PC-3 (cell line): ENCODE measurements around the gene PRRT4. TPM values are rescaled to one million over a fixed set of nuclear protein-coding genes. Genes with fewer than 3 reads are reported as not detected.

Experiments
- ATAC-seq: fragments of 200-7000 bp; cut with Tn5 transposase; 2 replicates; pipeline ENCODE4 v1.9.1; 2020; ENCODE audit warnings: mild to moderate bottlenecking, moderate library complexity
- BruUV-seq: library from RNA; stranded (reverse); fragments of 400-500 nt; replicated peaks from 2 replicates; lab custom pipeline; 2021; lab: Mats Ljungman, UMichigan
- CTCF ChIA-PET: fragments of 300-600 bp; sonication (Branson Sonifier 250); formaldehyde crosslinking; loops from one replicate; lab custom pipeline; 2022; ENCODE audit warnings: antibody characterized with exemption; lab: Charles Lee
- POLR2A ChIA-PET: fragments of 300-600 bp; sonication (Branson Sonifier 250); formaldehyde crosslinking; loops from one replicate; lab custom pipeline; 2022; ENCODE audit warnings: antibody characterized with exemption; ENCODE audit not compliant: unreplicated experiment; lab: Charles Lee
- DNase-seq: peaks from one replicate; pipeline ENCODE4 v3.0.0-alpha.2; 2015
- H2AFZ ChIP-seq: fragments of 300-600 bp; sonication (generic); 2 replicates; pipeline ENCODE4 v1.6.0; 2016; ENCODE audit warnings: antibody characterized with exemption, low read length
- H3F3A ChIP-seq: fragments of 300-600 bp; sonication (generic); one replicate; pipeline ENCODE4 v1.6.0; 2017; ENCODE audit warnings: antibody characterized with exemption, low read length, control low read depth, mild to moderate bottlenecking; ENCODE audit not compliant: unreplicated experiment
- H3K27ac ChIP-seq: fragments of 300-600 bp; sonication (generic); 2 replicates; pipeline ENCODE4 v1.5.1; 2016; ENCODE audit warnings: mild to moderate bottlenecking, low read length
- H3K27me3 ChIP-seq: fragments of 300-600 bp; sonication (generic); 2 replicates; pipeline ENCODE4 v1.6.1; 2016; ENCODE audit warnings: low read length, mixed read lengths
- H3K36me3 ChIP-seq: fragments of 300-600 bp; sonication (generic); 2 replicates; pipeline ENCODE4 v1.6.1; 2016; ENCODE audit warnings: low read depth, mixed run types, low read length, mixed read lengths
- H3K4me1 ChIP-seq: fragments of 300-600 bp; sonication (generic); 2 replicates; pipeline ENCODE4 v1.5.1; 2016; ENCODE audit warnings: low read length; ENCODE audit not compliant: insufficient read depth
- H3K4me2 ChIP-seq: fragments of 300-600 bp; sonication (generic); 2 replicates; pipeline ENCODE4 v1.6.0; 2016; ENCODE audit warnings: low read length
- H3K4me3 ChIP-seq: fragments of 300-600 bp; sonication (generic); 2 replicates; pipeline ENCODE4 v1.5.1; 2016; ENCODE audit warnings: mild to moderate bottlenecking, low read length, mixed read lengths
- H3K79me2 ChIP-seq: fragments of 300-600 bp; sonication (generic); 2 replicates; pipeline ENCODE4 v1.6.1; 2017; ENCODE audit warnings: low read length, mixed read lengths
- H3K9ac ChIP-seq: fragments of 300-600 bp; sonication (generic); 2 replicates; pipeline ENCODE4 v1.6.0; 2016; ENCODE audit warnings: mild to moderate bottlenecking, low read length
- H3K9me2 ChIP-seq: fragments of 300-600 bp; sonication (generic); replicated peaks from 2 replicates; pipeline ENCODE4 v1.6.1; 2016; ENCODE audit warnings: mixed run types, low read length, mixed read lengths
- H3K9me3 ChIP-seq: fragments of 300-600 bp; sonication (generic); 2 replicates; pipeline ENCODE4 v1.6.1; 2016; ENCODE audit warnings: low read length, mixed read lengths
- H4K20me1 ChIP-seq: fragments of 300-600 bp; sonication (generic); 2 replicates; pipeline ENCODE4 v1.6.1; 2016; ENCODE audit warnings: low read length, mixed read lengths
- CTCF ChIP-seq: fragments of 300-600 bp; sonication (generic); conservative IDR thresholded peaks from 2 replicates; pipeline ENCODE4 v1.5.1; 2017; ENCODE audit warnings: antibody characterized with exemption, low read depth, mild to moderate bottlenecking, low read length
- EZH2 ChIP-seq: fragments of 300-600 bp; sonication (generic); IDR thresholded peaks from one replicate; pipeline ENCODE4 v1.6.1; 2017; ENCODE audit warnings: antibody characterized with exemption, mild to moderate bottlenecking, low read length; ENCODE audit not compliant: unreplicated experiment
- EZH2phosphoT487 ChIP-seq: fragments of 300-600 bp; sonication (generic); IDR thresholded peaks from 2 replicates; pipeline ENCODE4 v1.6.1; 2018; ENCODE audit warnings: mild to moderate bottlenecking, antibody characterized with exemption, low read length, borderline replicate concordance
- intact Hi-C: fragments of 100-400 bp; cut with micrococcal nuclease; formaldehyde crosslinking; loops from 2 replicates; pipeline ENCODE4 v1.9.0; 2023
- total RNA-seq: library from RNA; depleted of rRNA; stranded (reverse); fragments of >200 nt; gene quantifications from 2 replicates; pipeline ENCODE4 v1.2.3, GENCODE V29; 2014; rRNA removed

PRRT4 gene
- total RNA-seq, 1 experiment from 2014 or later, result 0.36 TPM

- Histone ChIP-seq H3K9me2 (no peaks in the 10 kb centered on the region), H3K79me2 (no peaks in the 10 kb centered on the region), H3K27ac (no peak overlapping the region), H3K4me1 (no peaks in the 10 kb centered on the region), H4K20me1 (no peaks in the 10 kb centered on the region), H3K9ac (no peak overlapping the region), H3K27me3 (no peaks in the 10 kb centered on the region), H3F3A (no peaks in the 10 kb centered on the region), H3K4me2 (no peak overlapping the region), H3K36me3 (peaks cover 30% of the 10 kb centered on the region), H2AFZ (no peak overlapping the region), H3K9me3 (no peaks in the 10 kb centered on the region), H3K4me3 (no peak overlapping the region)
- ATAC-seq (no peak), DNase-seq (no peak)
- TF ChIP-seq CTCF (no peak), EZH2 (no peak), EZH2phosphoT487 (no peak)
- POLR2A ChIA-PET, result interaction anchor here (0.7 kb wide), 1 partner anchor 479 kb away, joined by 3 read pairs; no protein-coding TSS in a partner anchor
- CTCF ChIA-PET, result no interaction called here
- no TSS peak for BruUV-seq
- intact Hi-C loops, result no loop called here
These were observed 59.4 kb downstream of the PRRT4 start for GRCh38 chr7:128302139-128302538.

Other genes with a start within 250 kb of the PRRT4 start
- not detected in 2 replicates for gene LEP, start 120.4 kb downstream of the PRRT4 start, total RNA-seq
- 45.3 and 59.4 TPM in 2 replicates for gene RBM28, start 17.8 kb downstream of the PRRT4 start, total RNA-seq
- gene IMPDH1, start 48.3 kb upstream of the PRRT4 start, total RNA-seq, result 128 and 142 TPM in 2 replicates
- gene HILPDA, start 94.2 kb upstream of the PRRT4 start, total RNA-seq, result 25.7 and 29.1 TPM in 2 replicates
- gene METTL2B, start 115.1 kb upstream of the PRRT4 start, total RNA-seq, result 33.8 and 37.1 TPM in 2 replicates